CD4-positive, alpha-beta memory T cell (primary cell): ENCODE results near the gene IL12B. TPM values are rescaled to one million over a fixed set of nuclear protein-coding genes. Genes with fewer than 3 reads are reported as not detected.

ENCODE experiments used
- CTCF ChIA-PET: fragments of 350-600 bp; sonication (Branson Sonifier 250); formaldehyde crosslinking; loops from one replicate; lab custom pipeline; 2021; ENCODE audit warnings: inconsistent platforms; ENCODE audit not compliant: partially characterized antibody; lab: Charles Lee
- POLR2A ChIA-PET: fragments of 350-600 bp; sonication (Branson Sonifier 250); formaldehyde crosslinking; loops from one replicate; lab custom pipeline; 2021; ENCODE audit not compliant: partially characterized antibody; lab: Charles Lee
- DNase-seq, 5 donors: peaks; one replicate each; pipeline versions ENCODE4 v3.0.0 to v3.0.0-alpha.2; 2020 to 2022; ENCODE audit warnings: mixed read lengths in 1 of 5
- H3K27ac ChIP-seq: one replicate; pipeline ENCODE4 v1.7.0; 2013; ENCODE audit warnings: low read depth, low read length
- H3K27me3 ChIP-seq: 2 replicates; pipeline ENCODE4 v1.7.0; 2013; ENCODE audit warnings: mild to moderate bottlenecking, low read length, moderate library complexity; ENCODE audit not compliant: insufficient read depth
- H3K36me3 ChIP-seq: 2 replicates; pipeline ENCODE4 v1.7.0; 2013; ENCODE audit warnings: mild to moderate bottlenecking, low read length, moderate library complexity; ENCODE audit not compliant: insufficient read depth
- H3K4me1 ChIP-seq: 2 replicates; pipeline ENCODE4 v1.7.0; 2013; ENCODE audit warnings: mild to moderate bottlenecking, low read length, moderate library complexity; ENCODE audit not compliant: insufficient read depth
- H3K4me3 ChIP-seq, 2 donors: one replicate each; pipeline ENCODE4 v1.7.0; 2013; ENCODE audit warnings: low read length in 2 of 2, mild to moderate bottlenecking in 1 of 2
- H3K9me3 ChIP-seq, 2 donors: one replicate each; pipeline ENCODE4 v1.7.0; 2013; ENCODE audit warnings: low read length in 2 of 2, control low read depth in 1 of 2; ENCODE audit not compliant: control insufficient read depth in 1 of 2
- H3K27ac Mint-ChIP-seq, 7 donors: one replicate each; pipeline ENCODE4 v1.8.0; 2020 to 2021; ENCODE audit warnings: mixed read lengths in 7 of 7, mild to moderate bottlenecking in 6 of 7, inconsistent platforms in 3 of 7, moderate library complexity in 3 of 7
- H3K27me3 Mint-ChIP-seq, 2 donors: one replicate each; pipeline ENCODE4 v1.8.0; 2020 to 2021; ENCODE audit warnings: mixed read lengths in 2 of 2
- H3K36me3 Mint-ChIP-seq, 2 donors: one replicate each; pipeline ENCODE4 v1.8.0; 2020 to 2021; ENCODE audit warnings: mixed read lengths in 2 of 2, inconsistent platforms in 1 of 2, mild to moderate bottlenecking in 1 of 2
- H3K4me1 Mint-ChIP-seq, 4 donors: one replicate each; pipeline ENCODE4 v1.8.0; 2020 to 2021; ENCODE audit warnings: mixed read lengths in 4 of 4, mild to moderate bottlenecking in 1 of 4
- H3K4me3 Mint-ChIP-seq, 8 donors: one replicate each; pipeline ENCODE4 v1.8.0; 2020 to 2021; ENCODE audit warnings: mixed read lengths in 8 of 8, mild to moderate bottlenecking in 7 of 8, moderate library complexity in 6 of 8, inconsistent platforms in 3 of 8
- H3K9me3 Mint-ChIP-seq, 8 donors: one replicate each; pipeline ENCODE4 v1.8.0; 2020 to 2021; ENCODE audit warnings: mixed read lengths in 8 of 8, mild to moderate bottlenecking in 5 of 8, inconsistent platforms in 3 of 8, moderate library complexity in 1 of 8
- intact Hi-C: fragments of 100-400 bp; cut with micrococcal nuclease; formaldehyde crosslinking; loops from one replicate; pipeline ENCODE4 v1.15.1; 2023
- polyA plus RNA-seq, 2 donors: library from polyadenylated mRNA; unstranded; fragments of 300-500 nt; fragmentation: Illumina TruSeq; gene quantifications; one replicate each; pipeline ENCODE4 v1.2.3, GENCODE V29; 2021
- total RNA-seq, 2 experiments: library from RNA; stranded (reverse); gene quantifications; one replicate each; pipeline ENCODE4 v1.2.3, GENCODE V29; 2021

Gene IL12B
- total and polyA plus RNA-seq, 4 experiments from 2014 or later: not detected

GRCh38 chr5:159316519-159317383 lies 13.5 kb downstream of the IL12B start:
- Histone ChIP-seq H3K36me3 (no peaks in the 10 kb centered on the region), H3K27me3 (no peaks in the 10 kb centered on the region), H3K4me3 (no peak overlapping the region), H3K4me1 (no peaks in the 10 kb centered on the region), H3K9me3 (no peaks in the 10 kb centered on the region), H3K27ac (no peak overlapping the region)
- Mint-ChIP-seq H3K36me3 (no peaks in the 10 kb centered on the region), H3K9me3 (no peaks in the 10 kb centered on the region), H3K4me1 (no peaks in the 10 kb centered on the region), H3K27me3 (peaks cover 1 to 9% of the 10 kb centered on the region in 2 donors), H3K4me3 (no peak overlapping the region), H3K27ac (peak overlapping the region in 1 of 7 donors; percentile 81)
- ChIA-PET CTCF (interaction anchor here (0.5 to 7.9 kb wide), 30 partner anchors 9 to 677 kb away, joined by 3 to 175 read pairs (median 3); no protein-coding TSS in a partner anchor), POLR2A (interaction anchor here (0.5 to 1.5 kb wide), 6 partner anchors 50 to 160 kb away, joined by 3 to 6 read pairs (median 3); no protein-coding TSS in a partner anchor)
- intact Hi-C loops: loop anchor here (1.0 kb wide), 1 partner anchor 160 kb away; no protein-coding TSS in a partner anchor
- peak in 4 of 5 donors; percentile 22 to 33 (median 29) for DNase-seq

GRCh38 chr5:159313197-159313596 lies 17.1 kb downstream of the IL12B start:
- Histone ChIP-seq H3K36me3 (no peaks in the 10 kb centered on the region), H3K27me3 (no peaks in the 10 kb centered on the region), H3K27ac (no peak overlapping the region), H3K4me3 (no peak overlapping the region), H3K4me1 (peaks cover 4% of the 10 kb centered on the region), H3K9me3 (no peaks in the 10 kb centered on the region)
- H3K27ac Mint-ChIP-seq: no peak overlapping the region
- H3K9me3 Mint-ChIP-seq: no peaks in the 10 kb centered on the region
- H3K4me3 Mint-ChIP-seq: no peak overlapping the region
- no peak for DNase-seq
- no peaks in the 10 kb centered on the region for H3K36me3 Mint-ChIP-seq
- intact Hi-C loops: no loop called here
- H3K27me3 Mint-ChIP-seq: peaks cover 0 to 19% of the 10 kb centered on the region in 2 donors
- ChIA-PET CTCF (interaction anchor here (1.3 kb wide), 1 partner anchor 156 kb away, joined by 5 read pairs; no protein-coding TSS in a partner anchor), POLR2A (no interaction called here)
- peaks cover 0 to 4% (median 3%) of the 10 kb centered on the region in 4 donors for H3K4me1 Mint-ChIP-seq

GRCh38 chr5:159311063-159311462 lies 19.2 kb downstream of the IL12B start:
- POLR2A ChIA-PET: no interaction called here
- H3K9me3 Mint-ChIP-seq: no peaks in the 10 kb centered on the region

GRCh38 chr5:159310511-159310910 lies 19.8 kb downstream of the IL12B start:
- Mint-ChIP-seq H3K27me3 (peaks cover 2 to 16% of the 10 kb centered on the region in 2 donors), H3K27ac (no peak overlapping the region), H3K4me1 (peaks cover 0 to 4% (median 3%) of the 10 kb centered on the region in 4 donors), H3K36me3 (no peaks in the 10 kb centered on the region), H3K4me3 (peak overlapping the region in 5 of 8 donors; percentile 4 to 67 (median 35)), H3K9me3 (no peaks in the 10 kb centered on the region)
- ChIA-PET POLR2A (no interaction called here), CTCF (interaction anchor here (1.0 to 2.6 kb wide), 6 partner anchors 9 to 154 kb away, joined by 3 to 15 read pairs (median 6); no protein-coding TSS in a partner anchor)
- Histone ChIP-seq H3K36me3 (no peaks in the 10 kb centered on the region), H3K27ac (no peak overlapping the region), H3K4me3 (peak overlapping the region in 1 of 2 donors; percentile 29), H3K9me3 (no peaks in the 10 kb centered on the region), H3K4me1 (peaks cover 4% of the 10 kb centered on the region), H3K27me3 (no peaks in the 10 kb centered on the region)
- intact Hi-C loops: no loop called here
- peak in 2 of 5 donors; percentile 10 to 22 for DNase-seq

More at GRCh38 chr5:159311063-159311462, 19.2 kb downstream of the IL12B start:
- intact Hi-C loops: no loop called here
- no peaks in the 10 kb centered on the region for H3K36me3 Mint-ChIP-seq
- H3K9me3 ChIP-seq: no peaks in the 10 kb centered on the region
- CTCF ChIA-PET: interaction anchor here (0.8 to 2.6 kb wide), 5 partner anchors 9 to 155 kb away, joined by 3 to 15 read pairs (median 4); no protein-coding TSS in a partner anchor
- peaks cover 0 to 4% (median 3%) of the 10 kb centered on the region in 4 donors for H3K4me1 Mint-ChIP-seq
- no peaks in the 10 kb centered on the region for H3K27me3 ChIP-seq
- peaks cover 4% of the 10 kb centered on the region for H3K4me1 ChIP-seq
- peaks cover 2 to 16% of the 10 kb centered on the region in 2 donors for H3K27me3 Mint-ChIP-seq
- H3K27ac ChIP-seq: no peak overlapping the region
- no peaks in the 10 kb centered on the region for H3K36me3 ChIP-seq
- H3K4me3 Mint-ChIP-seq: peak overlapping the region in 1 of 8 donors; percentile 67
- H3K27ac Mint-ChIP-seq: peak overlapping the region in 1 of 7 donors; percentile 5
- no peak for DNase-seq
- no peak overlapping the region for H3K4me3 ChIP-seq

- ChIA-PET CTCF (interaction anchor here (1.0 to 2.6 kb wide), 5 partner anchors 10 to 153 kb away, joined by 4 to 15 read pairs (median 6); no protein-coding TSS in a partner anchor), POLR2A (no interaction called here)
- no peaks in the 10 kb centered on the region for H3K9me3 Mint-ChIP-seq
- H3K4me1 Mint-ChIP-seq: peaks cover 0 to 4% (median 3%) of the 10 kb centered on the region in 4 donors
- Histone ChIP-seq H3K27ac (no peak overlapping the region), H3K36me3 (no peaks in the 10 kb centered on the region), H3K4me1 (peaks cover 4% of the 10 kb centered on the region), H3K4me3 (peak overlapping the region in 1 of 2 donors; percentile 29), H3K9me3 (no peaks in the 10 kb centered on the region), H3K27me3 (no peaks in the 10 kb centered on the region)
- H3K27ac Mint-ChIP-seq: peak overlapping the region in 1 of 7 donors; percentile 62
- peaks cover 2 to 16% of the 10 kb centered on the region in 2 donors for H3K27me3 Mint-ChIP-seq
- intact Hi-C loops: no loop called here
- H3K4me3 Mint-ChIP-seq: peak overlapping the region in 3 of 8 donors; percentile 20 to 61 (median 35)
- H3K36me3 Mint-ChIP-seq: no peaks in the 10 kb centered on the region
- DNase-seq: no peak
Measured at GRCh38 chr5:159309689-159310433, 20.4 kb downstream of the IL12B start.

GRCh38 chr5:159304961-159305595 lies 25.2 kb downstream of the IL12B start:
- intact Hi-C loops: no loop called here
- no peak overlapping the region for H3K27ac Mint-ChIP-seq
- H3K4me1 ChIP-seq: no peaks in the 10 kb centered on the region

More at GRCh38 chr5:159304961-159305595, 25.2 kb downstream of the IL12B start:
- peaks cover 3 to 12% of the 10 kb centered on the region in 2 donors for H3K36me3 Mint-ChIP-seq
- H3K4me1 Mint-ChIP-seq: no peaks in the 10 kb centered on the region
- H3K9me3 Mint-ChIP-seq: peaks cover 0 to 39% (median 24%) of the 10 kb centered on the region in 8 donors
- Histone ChIP-seq H3K27me3 (no peaks in the 10 kb centered on the region), H3K4me3 (no peak overlapping the region), H3K36me3 (no peaks in the 10 kb centered on the region), H3K27ac (no peak overlapping the region), H3K9me3 (no peaks in the 10 kb centered on the region)
- no peak for DNase-seq
- peaks cover 4 to 13% of the 10 kb centered on the region in 2 donors for H3K27me3 Mint-ChIP-seq
- no peak overlapping the region for H3K4me3 Mint-ChIP-seq
- POLR2A ChIA-PET: no interaction called here
- CTCF ChIA-PET: no interaction called here
